HepG2 (cell line): ENCODE results near the gene RHOV. TPM values are rescaled to one million over a fixed set of nuclear protein-coding genes. Genes with fewer than 3 reads are reported as not detected.
A peak's percentile ranks its signal among the peaks of the same experiment; 100 is the strongest.

Experiments used
- ELF3 ChIP-seq: IDR thresholded peaks from 2 replicates; pipeline ENCODE4 v1.6.1; 2016; ENCODE audit warnings: missing genetic modification reagents, missing compliant biosample characterization
- GRHL1 ChIP-seq: sonication (generic); formaldehyde crosslinking; conservative IDR thresholded peaks from 2 replicates; pipeline ENCODE4 v1.8.0; 2022; ENCODE audit warnings: missing genetic modification reagents
- MTERF4 ChIP-seq: sonication (generic); formaldehyde crosslinking; IDR thresholded peaks from 2 replicates; pipeline ENCODE4 v1.8.0; 2023; ENCODE audit warnings: mild to moderate bottlenecking, missing genetic modification reagents
- PATZ1 ChIP-seq: sonication (generic); formaldehyde crosslinking; IDR thresholded peaks from 2 replicates; pipeline ENCODE4 v1.4.0; 2020; ENCODE audit warnings: missing genetic modification reagents
- SP2 ChIP-seq: sonication (generic); formaldehyde crosslinking; IDR thresholded peaks from 2 replicates; pipeline ENCODE4 v1.5.1; 2020; ENCODE audit warnings: mild to moderate bottlenecking, missing genetic modification reagents
- SPEN ChIP-seq: sonication (generic); formaldehyde crosslinking; IDR thresholded peaks from 2 replicates; pipeline ENCODE4 v1.5.1; 2020; ENCODE audit warnings: low read depth, mild to moderate bottlenecking, missing genetic modification reagents
- TAF15 ChIP-seq: fragments of 200-400 bp; formaldehyde crosslinking; IDR thresholded peaks from one replicate; pipeline ENCODE4 v1.6.1; 2018; ENCODE audit warnings: mild to moderate bottlenecking, low read depth, low read length; ENCODE audit not compliant: poor library complexity, severe bottlenecking
- TEAD3 ChIP-seq: optimal IDR thresholded peaks from 2 replicates; pipeline ENCODE3; 2016; ENCODE audit warnings: borderline replicate concordance
- THAP7 ChIP-seq: sonication (generic); formaldehyde crosslinking; IDR thresholded peaks from 2 replicates; pipeline ENCODE4 v1.8.1; 2023; ENCODE audit warnings: mild to moderate bottlenecking, missing genetic modification reagents
- ZNF12 ChIP-seq: sonication (generic); formaldehyde crosslinking; IDR thresholded peaks from 2 replicates; pipeline ENCODE4 v1.5.0; 2020; ENCODE audit warnings: missing genetic modification reagents
- ZNF263 ChIP-seq: sonication (generic); formaldehyde crosslinking; IDR thresholded peaks from 2 replicates; pipeline ENCODE4 v1.4.0; 2020; ENCODE audit warnings: missing genetic modification reagents
- ZNF510 ChIP-seq: sonication (generic); formaldehyde crosslinking; IDR thresholded peaks from 2 replicates; pipeline ENCODE4 v1.4.0; 2020; ENCODE audit warnings: low read depth, mild to moderate bottlenecking, missing genetic modification reagents
- ZNF563 ChIP-seq: sonication (generic); formaldehyde crosslinking; IDR thresholded peaks from 2 replicates; pipeline ENCODE4 v1.8.0; 2022; ENCODE audit warnings: mild to moderate bottlenecking, moderate library complexity, missing genetic modification reagents
- ZNF646 ChIP-seq: sonication (generic); formaldehyde crosslinking; IDR thresholded peaks from 2 replicates; pipeline ENCODE4 v1.9.0; 2021; ENCODE audit warnings: mild to moderate bottlenecking, missing genetic modification reagents
- ZNF782 ChIP-seq: sonication (generic); formaldehyde crosslinking; IDR thresholded peaks from 2 replicates; pipeline ENCODE4 v1.4.0; 2020; ENCODE audit warnings: missing genetic modification reagents, mild to moderate bottlenecking, borderline replicate concordance
- ZNF891 ChIP-seq: sonication (generic); formaldehyde crosslinking; IDR thresholded peaks from 2 replicates; pipeline ENCODE4 v1.5.0; 2020; ENCODE audit warnings: mild to moderate bottlenecking, missing genetic modification reagents
- polyA plus RNA-seq, 8 experiments: library from polyadenylated mRNA; depleted of rRNA in 3 of 8; stranded (reverse) in 7 of 8; unstranded in 1 of 8; fragments of >200 nt; fragmentation: Illumina TruSeq in 4 of 8; extraction: Trizol in 4 of 8; gene quantifications; 2 replicates each; pipeline versions ENCODE4 v1.2.1 to v1.2.3, GENCODE V29; 2011 to 2016; ENCODE audit warnings: low read depth in 4 of 8, missing spikeins in 1 of 8, mixed read lengths in 1 of 8; ENCODE audit not compliant: insufficient read depth in 1 of 8
- total RNA-seq, 5 experiments: library from RNA; depleted of rRNA; stranded (reverse); fragments of >200 nt; fragmentation: Illumina TruSeq; extraction: Trizol; gene quantifications; 2 replicates each; pipeline ENCODE4 v1.2.3, GENCODE V29; 2016; ENCODE audit warnings: low read depth in 1 of 5

RHOV gene
- total and polyA plus RNA-seq, 2 of the 13 experiments (the other 11 are each of a cell fraction or from before 2014, with no cell fraction given), result 0.17 to 0.18 TPM

GRCh38 chr15:40859206-40859851 is 14.7 kb downstream of the RHOV start (continued):
- 0 out of 2 replicates have a peak, but pooled peaks have one; percentile 31 for TF ChIP-seq ZNF646
- TF ChIP-seq GRHL1 (CRISPR knock-in tag), result no peak
- TF ChIP-seq ELF3 (CRISPR knock-in tag), result 0 out of 2 replicates have a peak, but pooled peaks have one; percentile 47
- 0 out of 2 replicates have a peak, but pooled peaks have one; percentile 49 for TF ChIP-seq ZNF12 (CRISPR knock-in tag)
- no peak for TF ChIP-seq SP2 (CRISPR knock-in tag)
- 0 out of 2 replicates have a peak, but pooled peaks have one; percentile 12 for TF ChIP-seq ZNF263 (CRISPR knock-in tag)
- 0 out of 2 replicates have a peak, but pooled peaks have one; percentile 27 for TF ChIP-seq ZNF563 (CRISPR knock-in tag)
- 0 out of 2 replicates have a peak, but pooled peaks have one; percentile 13 for TF ChIP-seq ZNF891 (CRISPR knock-in tag)
- peak; percentile 43; the same call in 1 of the 2 replicates for TF ChIP-seq THAP7 (CRISPR knock-in tag)
- no peak for TF ChIP-seq ZNF510 (CRISPR knock-in tag)
- peak; percentile 39 for TF ChIP-seq TEAD3 (CRISPR knock-in tag)
- TF ChIP-seq MTERF4 (CRISPR knock-in tag), result peak; percentile 71; the same call in 1 of the 2 replicates
- 0 out of 2 replicates have a peak, but pooled peaks have one; percentile 13 for TF ChIP-seq SPEN (CRISPR knock-in tag)
- no peak for TF ChIP-seq TAF15
- 0 out of 2 replicates have a peak, but pooled peaks have one; percentile 28 for TF ChIP-seq PATZ1 (CRISPR knock-in tag)
- TF ChIP-seq ZNF782 (CRISPR knock-in tag), result 0 out of 2 replicates have a peak, but pooled peaks have one; percentile 0
